ENCODE results near the gene EOMES. TPM values are rescaled to one million over a fixed set of nuclear protein-coding genes. Genes with fewer than 3 reads are reported as not detected.
A peak's percentile ranks its signal among the peaks of the same experiment; 100 is the strongest.

EOMES gene
- polyA plus RNA-seq, 2 donors = 0.04 to 0.06 TPM

DNA sequence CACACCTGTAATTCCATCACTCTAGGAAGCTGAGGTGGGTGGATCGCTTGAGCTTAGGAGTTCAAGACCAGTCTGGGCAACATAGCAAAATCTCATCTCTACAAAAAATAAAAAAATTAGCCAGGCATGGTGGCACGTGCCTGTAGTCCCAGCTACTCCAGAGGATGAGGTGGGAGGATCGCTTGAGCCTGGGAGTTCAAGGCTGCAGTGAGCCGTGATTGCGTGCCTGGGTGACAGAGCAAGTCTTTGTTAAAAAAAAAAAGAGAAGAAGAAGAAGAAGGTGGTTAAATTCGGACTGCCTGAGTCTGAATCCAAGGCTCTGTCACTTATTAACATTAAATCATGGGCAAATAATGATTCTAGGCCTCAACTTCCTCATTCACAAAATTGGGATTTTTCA lies 51.0 kb downstream of the EOMES start:
- no peaks in the 10 kb centered on the region for H3K36me3 ChIP-seq (ENCODE audit: control insufficient read depth in 2 of 2, insufficient read depth in 2 of 2, low read length in 1 of 2)
- H3K4me3 ChIP-seq (ENCODE audit: low read depth in 1 of 2, low read length in 2 of 2) = no peak overlapping the region
- no peaks in the 10 kb centered on the region for H3K9me3 ChIP-seq (ENCODE audit: control insufficient read depth in 2 of 2, insufficient read depth in 1 of 2, low read depth in 1 of 2, low read length in 1 of 2)
- no peaks in the 10 kb centered on the region for H3K27me3 ChIP-seq (ENCODE audit: control insufficient read depth in 1 of 2, insufficient read depth in 2 of 2, low read length in 2 of 2)
- H3K27ac ChIP-seq (ENCODE audit: low read depth in 2 of 2, low read length in 1 of 2) = no peak overlapping the region
- 89% methylated on average over 6 of the region's 6 CpGs for WGBS, 2 donors
- H3K4me1 ChIP-seq (ENCODE audit: control insufficient read depth in 2 of 2, insufficient read depth in 2 of 2, low read length in 1 of 2) = no peaks in the 10 kb centered on the region

DNA sequence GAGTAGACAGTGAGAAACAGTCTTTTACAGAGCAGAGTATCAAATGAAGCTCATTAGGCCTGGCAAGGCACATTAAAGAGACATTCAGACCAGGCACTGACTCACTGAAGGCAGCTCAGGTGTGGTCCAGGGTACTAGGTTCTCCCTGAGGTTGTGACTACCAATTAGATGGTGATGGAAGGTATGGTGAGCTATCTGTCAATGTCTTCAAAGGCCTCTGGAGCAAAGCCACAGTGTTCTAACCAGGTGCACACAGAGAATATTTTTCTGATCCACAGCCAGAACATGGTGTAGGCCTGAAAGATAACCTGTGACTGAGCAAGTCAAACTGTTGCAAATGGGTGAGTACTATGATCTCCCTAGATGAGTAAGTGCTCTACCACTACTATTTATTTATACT lies 51.5 kb downstream of the EOMES start:
- Histone ChIP-seq H3K9me3 (ENCODE audit: control insufficient read depth in 2 of 2, insufficient read depth in 1 of 2, low read depth in 1 of 2, low read length in 1 of 2) (no peaks in the 10 kb centered on the region), H3K4me3 (ENCODE audit: low read depth in 1 of 2, low read length in 2 of 2) (no peak overlapping the region), H3K27me3 (ENCODE audit: control insufficient read depth in 1 of 2, insufficient read depth in 2 of 2, low read length in 2 of 2) (no peaks in the 10 kb centered on the region), H3K27ac (ENCODE audit: low read depth in 2 of 2, low read length in 1 of 2) (peak overlapping the region in 1 of 2 donors; percentile 16), H3K4me1 (ENCODE audit: control insufficient read depth in 2 of 2, insufficient read depth in 2 of 2, low read length in 1 of 2) (no peaks in the 10 kb centered on the region), H3K36me3 (ENCODE audit: control insufficient read depth in 2 of 2, insufficient read depth in 2 of 2, low read length in 1 of 2) (no peaks in the 10 kb centered on the region)

DNA sequence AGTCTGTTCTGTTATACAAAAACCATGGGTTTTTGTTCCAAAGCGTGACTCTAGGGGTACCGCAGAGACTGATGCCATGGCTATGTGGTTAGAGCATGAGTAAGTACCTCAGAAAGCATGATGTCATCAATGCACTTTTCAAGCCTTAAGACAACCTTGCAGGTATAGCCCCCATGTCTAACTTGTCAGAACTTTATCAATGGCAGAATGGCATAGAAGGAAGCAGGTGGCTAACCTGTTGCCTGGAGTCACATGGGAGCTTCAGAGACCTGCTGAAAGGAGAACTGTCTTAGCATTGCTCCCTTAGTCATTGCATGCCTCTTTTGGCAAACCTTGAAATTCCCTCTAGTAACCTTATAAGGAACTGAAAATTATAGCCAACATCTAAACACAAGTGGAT lies 52.5 kb downstream of the EOMES start:
- no peaks in the 10 kb centered on the region for H3K36me3 ChIP-seq (ENCODE audit: control insufficient read depth in 2 of 2, insufficient read depth in 2 of 2, low read length in 1 of 2)
- no peaks in the 10 kb centered on the region for H3K9me3 ChIP-seq (ENCODE audit: control insufficient read depth in 2 of 2, insufficient read depth in 1 of 2, low read depth in 1 of 2, low read length in 1 of 2)
- no peak overlapping the region for H3K4me3 ChIP-seq (ENCODE audit: low read depth in 1 of 2, low read length in 2 of 2)
- 85 to 94% methylated on average over 2 of the region's 2 CpGs for WGBS, 2 donors
- no peaks in the 10 kb centered on the region for H3K27me3 ChIP-seq (ENCODE audit: control insufficient read depth in 1 of 2, insufficient read depth in 2 of 2, low read length in 2 of 2)
- no peak overlapping the region for H3K27ac ChIP-seq (ENCODE audit: low read depth in 2 of 2, low read length in 1 of 2)
- no peaks in the 10 kb centered on the region for H3K4me1 ChIP-seq (ENCODE audit: control insufficient read depth in 2 of 2, insufficient read depth in 2 of 2, low read length in 1 of 2)

DNA sequence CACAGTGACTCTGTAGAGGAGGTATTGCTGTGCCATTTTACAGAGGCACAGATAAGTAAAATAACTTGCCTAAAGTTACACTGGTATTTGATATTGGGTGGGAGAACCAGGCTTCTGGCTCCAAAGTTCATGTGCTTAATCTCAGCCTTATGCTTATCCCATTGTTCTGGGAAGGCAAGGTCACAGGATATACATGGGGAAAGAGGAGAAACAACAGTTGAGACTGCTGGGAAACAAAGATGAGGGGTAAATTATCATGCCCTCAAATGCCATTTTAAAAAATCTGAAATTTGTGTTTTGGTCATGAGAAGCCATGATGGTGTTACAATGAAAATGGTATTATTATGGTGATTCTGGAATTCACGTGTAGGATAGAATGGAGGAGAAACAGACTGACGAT lies 54.4 kb downstream of the EOMES start:
- no peaks in the 10 kb centered on the region for H3K9me3 ChIP-seq (ENCODE audit: control insufficient read depth in 2 of 2, insufficient read depth in 1 of 2, low read depth in 1 of 2, low read length in 1 of 2)
- no peak overlapping the region for H3K4me3 ChIP-seq (ENCODE audit: low read depth in 1 of 2, low read length in 2 of 2)
- no peaks in the 10 kb centered on the region for H3K27me3 ChIP-seq (ENCODE audit: control insufficient read depth in 1 of 2, insufficient read depth in 2 of 2, low read length in 2 of 2)
- H3K36me3 ChIP-seq (ENCODE audit: control insufficient read depth in 2 of 2, insufficient read depth in 2 of 2, low read length in 1 of 2) = no peaks in the 10 kb centered on the region
- no peak overlapping the region for H3K27ac ChIP-seq (ENCODE audit: low read depth in 2 of 2, low read length in 1 of 2)
- WGBS, 2 donors = 60 to 77% methylated on average over 2 of the region's 2 CpGs
- no peaks in the 10 kb centered on the region for H3K4me1 ChIP-seq (ENCODE audit: control insufficient read depth in 2 of 2, insufficient read depth in 2 of 2, low read length in 1 of 2)

DNA sequence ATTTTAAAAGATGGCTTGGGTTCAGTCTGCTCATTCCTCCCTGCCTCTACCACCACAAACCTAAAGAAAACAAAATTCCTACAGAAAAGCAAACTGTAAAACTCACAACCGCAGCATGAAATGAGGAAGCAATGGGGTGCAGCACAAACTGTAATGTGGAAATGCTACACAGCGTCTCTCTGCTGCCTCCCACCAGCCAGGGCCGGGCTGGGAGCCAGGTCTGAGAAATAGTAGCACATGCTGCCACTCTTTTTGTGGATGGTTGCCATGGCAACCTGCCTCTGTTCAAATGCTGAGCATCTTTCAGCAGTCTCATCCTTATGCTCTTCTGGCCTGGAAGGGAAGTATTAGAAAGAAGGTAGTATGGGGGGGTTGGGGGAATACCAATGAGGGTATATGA lies 55.4 kb downstream of the EOMES start:
- Histone ChIP-seq H3K27me3 (ENCODE audit: control insufficient read depth in 1 of 2, insufficient read depth in 2 of 2, low read length in 2 of 2) (no peaks in the 10 kb centered on the region), H3K27ac (ENCODE audit: low read depth in 2 of 2, low read length in 1 of 2) (no peak overlapping the region), H3K36me3 (ENCODE audit: control insufficient read depth in 2 of 2, insufficient read depth in 2 of 2, low read length in 1 of 2) (no peaks in the 10 kb centered on the region), H3K4me3 (ENCODE audit: low read depth in 1 of 2, low read length in 2 of 2) (no peak overlapping the region), H3K4me1 (ENCODE audit: control insufficient read depth in 2 of 2, insufficient read depth in 2 of 2, low read length in 1 of 2) (no peaks in the 10 kb centered on the region), H3K9me3 (ENCODE audit: control insufficient read depth in 2 of 2, insufficient read depth in 1 of 2, low read depth in 1 of 2, low read length in 1 of 2) (no peaks in the 10 kb centered on the region)
- WGBS, 2 donors = 40 to 45% methylated on average over 3 of the region's 3 CpGs

DNA sequence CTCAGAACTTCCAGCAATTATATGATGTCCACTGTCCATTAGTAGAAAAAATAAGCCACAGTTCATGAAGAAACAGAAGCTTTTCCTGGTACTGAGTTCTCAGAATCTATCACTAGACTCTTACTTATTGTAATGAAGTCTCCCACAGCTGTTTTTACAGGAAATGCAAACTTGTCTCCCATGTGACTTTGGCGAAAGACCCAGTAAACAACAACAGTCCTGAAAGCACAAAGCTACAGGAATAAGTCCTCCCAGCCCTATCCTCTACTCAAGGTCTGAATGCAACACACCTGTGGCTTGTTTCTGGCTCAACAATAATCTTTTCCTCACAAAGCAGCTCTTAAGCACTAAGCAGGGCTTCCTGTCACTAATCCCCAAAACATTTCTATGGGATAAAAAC lies 55.9 kb downstream of the EOMES start:
- no peaks in the 10 kb centered on the region for H3K36me3 ChIP-seq (ENCODE audit: control insufficient read depth in 2 of 2, insufficient read depth in 2 of 2, low read length in 1 of 2)
- WGBS, 2 donors = 42 to 52% methylated on average over 1 of the region's 1 CpG
- H3K27me3 ChIP-seq (ENCODE audit: control insufficient read depth in 1 of 2, insufficient read depth in 2 of 2, low read length in 2 of 2) = no peaks in the 10 kb centered on the region
- no peaks in the 10 kb centered on the region for H3K4me1 ChIP-seq (ENCODE audit: control insufficient read depth in 2 of 2, insufficient read depth in 2 of 2, low read length in 1 of 2)
- no peaks in the 10 kb centered on the region for H3K9me3 ChIP-seq (ENCODE audit: control insufficient read depth in 2 of 2, insufficient read depth in 1 of 2, low read depth in 1 of 2, low read length in 1 of 2)
- no peak overlapping the region for H3K4me3 ChIP-seq (ENCODE audit: low read depth in 1 of 2, low read length in 2 of 2)
- no peak overlapping the region for H3K27ac ChIP-seq (ENCODE audit: low read depth in 2 of 2, low read length in 1 of 2)

Other genes with a start within 250 kb of the EOMES start
- 1 to 10 TPM; 3.1 to 3.5 TPM for gene SLC4A7, start 237.9 kb downstream of the EOMES start, polyA plus RNA-seq

Measured in esophagus (tissue), 2 donors.